ENCODE results near the gene ANK3.

DNA sequence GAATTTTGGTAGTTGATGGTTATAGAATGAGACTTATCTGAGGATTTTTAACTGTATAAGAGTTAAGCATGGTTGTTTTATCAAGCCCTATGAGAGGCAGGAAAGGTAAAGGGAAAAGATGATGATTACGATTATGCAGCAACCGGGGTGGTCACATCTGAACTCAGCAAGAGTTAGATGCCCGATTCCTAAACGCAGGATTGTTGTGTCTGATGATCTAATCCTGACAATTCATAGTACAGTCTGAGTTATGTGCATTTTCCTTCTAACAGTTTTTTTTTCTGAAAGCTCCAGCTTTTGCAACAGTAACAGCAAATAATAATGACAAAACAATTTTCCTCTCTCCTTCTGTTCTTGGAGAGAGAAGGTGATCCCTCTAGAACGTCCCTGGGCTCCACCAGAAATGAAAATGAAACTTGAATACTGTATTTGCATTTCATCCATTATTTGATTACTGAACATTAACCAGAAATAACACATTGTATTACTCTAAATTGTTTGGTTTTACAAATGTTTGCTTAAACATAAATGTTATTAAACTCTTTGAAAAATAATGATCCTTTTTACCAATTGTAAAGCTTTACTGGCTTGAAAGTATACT lies 306.8 kb downstream of the ANK3 start:
- TF ChIP-seq, protein P1, sequence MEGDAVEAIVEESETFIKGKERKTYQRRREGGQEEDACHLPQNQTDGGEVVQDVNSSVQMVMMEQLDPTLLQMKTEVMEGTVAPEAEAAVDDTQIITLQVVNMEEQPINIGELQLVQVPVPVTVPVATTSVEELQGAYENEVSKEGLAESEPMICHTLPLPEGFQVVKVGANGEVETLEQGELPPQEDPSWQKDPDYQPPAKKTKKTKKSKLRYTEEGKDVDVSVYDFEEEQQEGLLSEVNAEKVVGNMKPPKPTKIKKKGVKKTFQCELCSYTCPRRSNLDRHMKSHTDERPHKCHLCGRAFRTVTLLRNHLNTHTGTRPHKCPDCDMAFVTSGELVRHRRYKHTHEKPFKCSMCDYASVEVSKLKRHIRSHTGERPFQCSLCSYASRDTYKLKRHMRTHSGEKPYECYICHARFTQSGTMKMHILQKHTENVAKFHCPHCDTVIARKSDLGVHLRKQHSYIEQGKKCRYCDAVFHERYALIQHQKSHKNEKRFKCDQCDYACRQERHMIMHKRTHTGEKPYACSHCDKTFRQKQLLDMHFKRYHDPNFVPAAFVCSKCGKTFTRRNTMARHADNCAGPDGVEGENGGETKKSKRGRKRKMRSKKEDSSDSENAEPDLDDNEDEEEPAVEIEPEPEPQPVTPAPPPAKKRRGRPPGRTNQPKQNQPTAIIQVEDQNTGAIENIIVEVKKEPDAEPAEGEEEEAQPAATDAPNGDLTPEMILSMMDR (IDR thresholded peaks at IDR 0.05; ENCODE audit: low read length), result no peak
- TF ChIP-seq EZH2 (optimal IDR thresholded peaks at IDR 0.05; ENCODE audit: low read depth, low read length), result no peak

All from MM.1S (cell line).